K562 (cell line): ENCODE measurements around the gene PTCD3. TPM values are rescaled to one million over a fixed set of nuclear protein-coding genes. Genes with fewer than 3 reads are reported as not detected.

ENCODE experiments used
- ATAC-seq: fragments of 200-7000 bp; cut with Tn5 transposase; 3 replicates; pipeline ENCODE4 v1.9.1; 2020; ENCODE audit warnings: moderate library complexity
- BruUV-seq: library from RNA; stranded (reverse); fragments of 400-500 nt; replicated peaks from 2 replicates; lab custom pipeline; 2021; lab: Mats Ljungman, UMichigan
- CTCF ChIA-PET: fragments of 300-600 bp; formaldehyde crosslinking; extraction: SDS; loops from one replicate; lab custom pipeline; 2021; ENCODE audit warnings: low intra/inter-chr PET ratio; lab: Yijun Ruan, JAX
- POLR2A ChIA-PET: fragments of 300-600, 350-650 bp; sonication (Branson Sonifier 250); formaldehyde crosslinking; extraction: SDS; loops from one replicate; lab custom pipeline; 2021; ENCODE audit warnings: antibody characterized with exemption, inconsistent platforms; lab: Yijun Ruan, JAX
- DNase-seq, 4 experiments: peaks; one replicate each; pipeline versions ENCODE4 v3.0.0 to v3.0.0-alpha.2; 2011 to 2018; ENCODE audit warnings: low spot score in 3 of 4, mixed read lengths in 3 of 4; ENCODE audit errors: extremely low read depth in 1 of 4
- FAIRE-seq: peaks from 2 replicates; lab custom pipeline; 2011; peaks lifted over from hg19 to GRCh38; lab: Jason Lieb, UNC
- H2AFZ ChIP-seq: 2 replicates; pipeline ENCODE4 v1.6.0; 2011; ENCODE audit warnings: low read depth, low read length, control low read depth, inconsistent platforms
- H3K27ac ChIP-seq: fragments of 200-600 bp; 3 replicates; pipeline ENCODE4 v1.8.0; 2011; ENCODE audit warnings: low read depth, mild to moderate bottlenecking, control low read depth, inconsistent platforms, low read length, moderate library complexity, mixed read lengths; ENCODE audit errors: extremely low read depth
- H3K27me3 ChIP-seq, 2 experiments: fragments of 300-600 bp in 1 of 2; 2 replicates in 1 of 2; 3 replicates in 1 of 2; pipeline versions ENCODE4 v1.6.0 to v1.8.0; 2011; ENCODE audit warnings: inconsistent platforms in 2 of 2, low read length in 2 of 2, mild to moderate bottlenecking in 1 of 2, mixed read lengths in 1 of 2, moderate library complexity in 1 of 2; ENCODE audit not compliant: control insufficient read depth in 2 of 2, insufficient read depth in 2 of 2
- H3K36me3 ChIP-seq: fragments of 300-600 bp; 3 replicates; pipeline ENCODE4 v1.8.0; 2011; ENCODE audit warnings: mild to moderate bottlenecking, low read length, inconsistent platforms; ENCODE audit not compliant: control insufficient read depth, insufficient read depth
- H3K4me1 ChIP-seq, 2 experiments: fragments of 200-600 bp in 1 of 2; replicated peaks in 1 of 2; 2 replicates in 1 of 2; 3 replicates in 1 of 2; pipeline versions ENCODE4 v1.5.1 to v1.8.0; 2011; ENCODE audit warnings: inconsistent platforms in 2 of 2, low read length in 2 of 2, mild to moderate bottlenecking in 1 of 2, mixed read lengths in 1 of 2, moderate library complexity in 1 of 2; ENCODE audit not compliant: control insufficient read depth in 2 of 2, insufficient read depth in 2 of 2
- H3K4me2 ChIP-seq: 2 replicates; pipeline ENCODE4 v1.6.1; 2011; ENCODE audit warnings: low read length, control low read depth, inconsistent platforms, mixed read lengths; ENCODE audit not compliant: insufficient read depth
- H3K4me3 ChIP-seq: fragments of 200-600 bp; sonication (generic), shearing (Covaris generic); 2 replicates; pipeline ENCODE4 v1.5.1; 2016; ENCODE audit warnings: control low read depth, inconsistent platforms
- H3K79me2 ChIP-seq: fragments of 200-600 bp; 3 replicates; pipeline ENCODE4 v1.8.0; 2011; ENCODE audit warnings: low read length, inconsistent platforms; ENCODE audit not compliant: control insufficient read depth, insufficient read depth
- H3K9ac ChIP-seq, 2 experiments: 2 replicates each; pipeline versions ENCODE4 v1.6.0 to v1.6.1; 2011; ENCODE audit warnings: low read depth in 2 of 2, low read length in 2 of 2, control low read depth in 1 of 2, inconsistent platforms in 1 of 2, mild to moderate bottlenecking in 1 of 2, mixed read lengths in 1 of 2; ENCODE audit not compliant: insufficient read depth in 1 of 2
- H3K9me1 ChIP-seq: one replicate; pipeline ENCODE4 v1.6.0; 2011; ENCODE audit warnings: inconsistent platforms, mild to moderate bottlenecking, low read length, moderate library complexity; ENCODE audit not compliant: control insufficient read depth, insufficient read depth
- H3K9me3 ChIP-seq: replicated peaks from 2 replicates; pipeline ENCODE4 v1.5.1; 2011; ENCODE audit warnings: low read depth, low read length, inconsistent platforms; ENCODE audit not compliant: control insufficient read depth, insufficient read depth
- H4K20me1 ChIP-seq: replicated peaks from 2 replicates; pipeline ENCODE4 v1.6.1; 2011; ENCODE audit warnings: low read length, inconsistent platforms, mixed read lengths; ENCODE audit not compliant: control insufficient read depth, insufficient read depth
- BRF1 ChIP-seq: IDR thresholded peaks from 3 replicates; pipeline ENCODE4 v1.6.1; 2011; ENCODE audit warnings: borderline replicate concordance, mild to moderate bottlenecking; ENCODE audit not compliant: insufficient read length; ENCODE audit errors: extremely low read depth
- CREBBP ChIP-seq: IDR thresholded peaks from one replicate; pipeline ENCODE4 v1.6.1; 2012; ENCODE audit warnings: low read depth, mild to moderate bottlenecking, control low read depth, inconsistent platforms, low read length
- MEF2A ChIP-seq: IDR thresholded peaks from 2 replicates; pipeline ENCODE4 v1.6.1; 2011; ENCODE audit warnings: low read depth, mild to moderate bottlenecking, low read length, moderate library complexity; ENCODE audit not compliant: control insufficient read depth
- NCOA2 ChIP-seq, 2 experiments: fragments of 450-650 bp; IDR thresholded peaks; 2 replicates each; pipeline ENCODE4 v1.6.1; 2018; ENCODE audit warnings: mild to moderate bottlenecking in 2 of 2, moderate library complexity in 1 of 2; ENCODE audit not compliant: partially characterized antibody in 2 of 2
- POU5F1 ChIP-seq: fragments of 150-350 bp; IDR thresholded peaks from 2 replicates; pipeline ENCODE4 v1.6.1; 2014; ENCODE audit warnings: borderline replicate concordance, low read length, low read depth, mild to moderate bottlenecking; ENCODE audit not compliant: partially characterized antibody
- TGIF2 ChIP-seq: sonication (generic); formaldehyde crosslinking; IDR thresholded peaks from 2 replicates; pipeline ENCODE4 v1.8.1; 2022; ENCODE audit warnings: mild to moderate bottlenecking, missing genetic modification reagents, moderate library complexity
- ZBTB26 ChIP-seq: fragments of 450-650 bp; formaldehyde crosslinking; IDR thresholded peaks from 2 replicates; pipeline ENCODE4 v1.4.0; 2022; ENCODE audit warnings: missing genetic modification characterization
- ZKSCAN3 ChIP-seq: fragments of 250-450 bp; sonication (Bioruptor Pico); IDR thresholded peaks from 2 replicates; pipeline ENCODE4 v1.4.0; 2020
- ZNF133 ChIP-seq: fragments of 250-450 bp; sonication (Bioruptor Pico); IDR thresholded peaks from 2 replicates; pipeline ENCODE4 v1.4.0; 2020; ENCODE audit warnings: mild to moderate bottlenecking
- WGBS: fragments of 100-300 bp; shearing (Covaris generic); methylation state at CpG from one replicate; pipeline ENCODE4 v1.1.6; 2016; ENCODE audit warnings: low coverage, mixed read lengths; ENCODE audit not compliant: insufficient coverage; ENCODE audit errors: missing lambda C conversion rate; 5-methylcytosine and 5-hydroxymethylcytosine counted together
- in situ Hi-C: fragments of 300-500 bp; cut with MboI; formaldehyde crosslinking; loops from 4 replicates; pipeline ENCODE4 v1.15.0; 2018; ENCODE audit warnings: inconsistent platforms, mixed read lengths
- intact Hi-C: fragments of 100-400 bp; cut with micrococcal nuclease; formaldehyde crosslinking; loops from 2 replicates; pipeline ENCODE4 v1.14.2; 2022
- polyA plus RNA-seq, 8 experiments: library from polyadenylated mRNA; depleted of rRNA in 4 of 8; stranded (reverse) in 5 of 8; unstranded in 3 of 8; fragments of >200 nt; fragmentation: Nextera tagmentation in 2 of 8; fragmentation: Illumina TruSeq in 1 of 8; extraction: Ambion mirVana in 2 of 8; extraction: Trizol in 1 of 8; gene quantifications; 2 replicates each; pipeline versions ENCODE4 v1.2.1 to v1.2.3, GENCODE V29; 2011 to 2014; ENCODE audit warnings: inconsistent platforms in 1 of 8, missing spikeins in 1 of 8
- total RNA-seq, 7 experiments: library from RNA; depleted of rRNA in 6 of 7; stranded (reverse); fragments of >200 nt in 6 of 7; fragmentation: Illumina TruSeq in 2 of 7; extraction: Trizol in 2 of 7; gene quantifications; 2 replicates each; pipeline versions ENCODE4 v1.2.1 to v1.2.3, GENCODE V29; 2011 to 2021; ENCODE audit warnings: low replicate concordance in 1 of 7

The PTCD3 gene
- total and polyA plus RNA-seq, 9 of the 15 experiments (the other 6 are each of a cell fraction or from before 2014, with no cell fraction given), result 65.2 to 241 (median 172) TPM

GRCh38 chr2:86094229-86094628 is 11.8 kb upstream of the PTCD3 start:
- in situ Hi-C loops, result no loop called here
- no TSS peak for BruUV-seq
- H2AFZ ChIP-seq, result no peak overlapping the region
- H3K9me3 ChIP-seq, result no peaks in the 10 kb centered on the region
- intact Hi-C loops, result no loop called here
- no peak overlapping the region for H3K27ac ChIP-seq
- no peaks in the 10 kb centered on the region for H3K9me1 ChIP-seq
- peaks cover 94% of the 10 kb centered on the region for H3K36me3 ChIP-seq
- ChIA-PET CTCF (no interaction called here), POLR2A (interaction anchor here (0.6 kb wide), 1 partner anchor 76 kb away, joined by 3 read pairs; no protein-coding TSS in a partner anchor)
- no peak overlapping the region for H3K9ac ChIP-seq
- no peak for DNase-seq
- H4K20me1 ChIP-seq, result no peaks in the 10 kb centered on the region
- no peaks in the 10 kb centered on the region; a peak in 1 of 5 replicates for H3K4me1 ChIP-seq
- no peak overlapping the region for H3K4me3 ChIP-seq
- H3K27me3 ChIP-seq, result no peaks in the 10 kb centered on the region
- no peak for FAIRE-seq
- H3K79me2 ChIP-seq, result peaks cover 62% of the 10 kb centered on the region
- no peak overlapping the region for H3K4me2 ChIP-seq
- 86% methylated on average over 1 of the region's 1 CpG for WGBS
- no peak for TF ChIP-seq POU5F1
- TF ChIP-seq ZKSCAN3 (CRISPR knock-in tag), result no peak
- TF ChIP-seq BRF1, result no peak
- no peak for TF ChIP-seq ZBTB26
- TF ChIP-seq MEF2A, result no peak
- TF ChIP-seq NCOA2 (IDR thresholded peaks at IDR 0.05; ENCODE audit: partially characterized antibody in 2 of 2), result no peak
- no peak for TF ChIP-seq TGIF2
- TF ChIP-seq ZNF133 (CRISPR knock-in tag), result no peak
- no peak for TF ChIP-seq CREBBP
- no peak for ATAC-seq
